Ureter (tissue), 1 donor: ENCODE measurements around the gene RNU1-4. TPM values are rescaled to one million over a fixed set of nuclear protein-coding genes. Genes with fewer than 3 reads are reported as not detected.
"Not testable (repeated sequence)": the region's sequence is repeated elsewhere in the genome, so short reads cannot be mapped to it uniquely, and the experiment has no call there.

Experiments used
- DNase-seq: peaks from one replicate; pipeline ENCODE4 v3.0.0-alpha.2; 2020; ENCODE audit warnings: low spot score
- total RNA-seq: library from RNA; stranded (reverse); gene quantifications from one replicate; pipeline ENCODE4 v1.2.4, GENCODE V29; 2023
- donor health status: DM: yes; HTN: yes; CAD: no.

RNU1-4 gene
- total RNA-seq, 1 donor from 2014 or later = 1,626 TPM

GRCh38 chr1:16728243-16728949 lies 11.9 kb upstream of the RNU1-4 start:
- peak; percentile 56 for DNase-seq

- DNase-seq = not testable (repeated sequence)
Observed at GRCh38 chr1:16732254-16732896, 7.9 kb upstream of the RNU1-4 start.

- not testable (repeated sequence) for DNase-seq
Observed at GRCh38 chr1:16741230-16741629, 914 bp downstream of the RNU1-4 start.

GRCh38 chr1:16747660-16748059 lies 7.3 kb downstream of the RNU1-4 start:
- DNase-seq = not testable (repeated sequence)

GRCh38 chr1:16748710-16749109 lies 8.4 kb downstream of the RNU1-4 start:
- not testable (repeated sequence) for DNase-seq

- DNase-seq = not testable (repeated sequence)
Observed at GRCh38 chr1:16749910-16750888, 9.9 kb downstream of the RNU1-4 start.

- DNase-seq = not testable (repeated sequence)
Observed at GRCh38 chr1:16752770-16753169, 12.5 kb downstream of the RNU1-4 start.

- not testable (repeated sequence) for DNase-seq
Observed at GRCh38 chr1:16755385-16755784, 15.1 kb downstream of the RNU1-4 start.

- not testable (repeated sequence) for DNase-seq
Observed at GRCh38 chr1:16755932-16756331, 15.6 kb downstream of the RNU1-4 start.

GRCh38 chr1:16757574-16757973 lies 17.3 kb downstream of the RNU1-4 start:
- not testable (repeated sequence) for DNase-seq

- DNase-seq = not testable (repeated sequence)
Observed at GRCh38 chr1:16758060-16758459, 17.7 kb downstream of the RNU1-4 start.

- DNase-seq = peak; percentile 39
Observed at GRCh38 chr1:16759041-16759493, 18.8 kb downstream of the RNU1-4 start.

GRCh38 chr1:16759650-16760455 lies 19.5 kb downstream of the RNU1-4 start:
- DNase-seq = not testable (repeated sequence)

- peak; percentile 40 for DNase-seq
Observed at GRCh38 chr1:16760456-16760765, 20.1 kb downstream of the RNU1-4 start.

- DNase-seq = peak; percentile 41
Observed at GRCh38 chr1:16760801-16761200, 20.5 kb downstream of the RNU1-4 start.

GRCh38 chr1:16764248-16764819 lies 24.0 kb downstream of the RNU1-4 start:
- not testable (repeated sequence) for DNase-seq

- DNase-seq = not testable (repeated sequence)
Observed at GRCh38 chr1:16764820-16765655, 24.7 kb downstream of the RNU1-4 start.

- DNase-seq = not testable (repeated sequence)
Observed at GRCh38 chr1:16765731-16766605, 25.7 kb downstream of the RNU1-4 start.
